Retinal pigment epithelial cell (primary cell): Measurements from ENCODE around the gene CITED2.
A peak's percentile ranks its signal among the peaks of the same experiment; 100 is the strongest.

Experiments used
- DNase-seq: peaks from one replicate; pipeline ENCODE4 v3.0.0-alpha.2; 2010; ENCODE audit warnings: low read depth
- H3K4me3 ChIP-seq: 2 replicates; pipeline ENCODE4 v1.5.1; 2011; ENCODE audit warnings: mild to moderate bottlenecking, low read length, control low read depth, moderate library complexity
- TF ChIP-seq, protein P1 (sequence below): conservative IDR thresholded peaks from 2 replicates; pipeline ENCODE4 v1.5.1; 2011; ENCODE audit warnings: low read depth, low read length, control low read depth, inconsistent platforms

Gene CITED2

GRCh38 chr6:139373928-139374356 is 506 bp downstream of the CITED2 start:
- H3K4me3 ChIP-seq: peak overlapping the region; percentile 99
- DNase-seq: no peak
- TF ChIP-seq, protein P1, sequence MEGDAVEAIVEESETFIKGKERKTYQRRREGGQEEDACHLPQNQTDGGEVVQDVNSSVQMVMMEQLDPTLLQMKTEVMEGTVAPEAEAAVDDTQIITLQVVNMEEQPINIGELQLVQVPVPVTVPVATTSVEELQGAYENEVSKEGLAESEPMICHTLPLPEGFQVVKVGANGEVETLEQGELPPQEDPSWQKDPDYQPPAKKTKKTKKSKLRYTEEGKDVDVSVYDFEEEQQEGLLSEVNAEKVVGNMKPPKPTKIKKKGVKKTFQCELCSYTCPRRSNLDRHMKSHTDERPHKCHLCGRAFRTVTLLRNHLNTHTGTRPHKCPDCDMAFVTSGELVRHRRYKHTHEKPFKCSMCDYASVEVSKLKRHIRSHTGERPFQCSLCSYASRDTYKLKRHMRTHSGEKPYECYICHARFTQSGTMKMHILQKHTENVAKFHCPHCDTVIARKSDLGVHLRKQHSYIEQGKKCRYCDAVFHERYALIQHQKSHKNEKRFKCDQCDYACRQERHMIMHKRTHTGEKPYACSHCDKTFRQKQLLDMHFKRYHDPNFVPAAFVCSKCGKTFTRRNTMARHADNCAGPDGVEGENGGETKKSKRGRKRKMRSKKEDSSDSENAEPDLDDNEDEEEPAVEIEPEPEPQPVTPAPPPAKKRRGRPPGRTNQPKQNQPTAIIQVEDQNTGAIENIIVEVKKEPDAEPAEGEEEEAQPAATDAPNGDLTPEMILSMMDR: no peak

DNA sequence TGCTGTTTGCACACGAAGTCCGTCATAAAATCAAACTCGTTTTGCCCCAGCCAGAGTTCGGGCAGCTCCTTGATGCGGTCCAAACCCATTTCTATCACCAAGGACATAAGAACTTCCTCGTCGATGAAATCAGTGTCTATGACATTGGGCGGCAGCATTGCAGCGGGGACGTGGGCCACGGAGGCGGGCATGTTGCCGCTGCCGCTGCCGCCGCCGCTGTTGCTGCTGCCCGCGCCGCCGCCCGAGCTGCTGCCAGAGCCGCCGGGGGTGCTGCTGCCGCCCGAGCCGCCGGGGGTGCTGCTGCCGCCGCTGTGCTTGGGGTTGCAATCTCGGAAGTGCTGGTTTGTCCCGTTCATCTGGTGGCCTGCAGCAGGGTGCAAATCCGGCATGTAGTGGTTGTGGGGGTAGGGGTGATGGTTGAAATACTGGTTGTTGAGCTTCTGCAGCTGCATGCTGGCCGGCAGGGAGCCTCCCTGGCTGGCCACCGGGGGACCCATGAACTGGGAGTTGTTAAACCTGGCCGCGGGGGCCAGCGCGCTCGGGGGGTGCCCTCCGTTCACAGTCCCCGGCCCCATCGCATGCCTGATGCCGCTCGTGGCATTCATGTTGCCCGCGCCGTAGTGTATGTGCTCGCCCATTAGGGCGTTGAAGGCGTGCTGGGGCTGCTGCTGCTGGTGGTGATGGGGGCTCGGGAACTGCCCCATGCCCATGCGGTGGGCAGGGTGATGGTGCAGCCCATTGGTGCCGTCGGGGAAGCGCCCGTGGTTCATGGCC is 1.1 kb downstream of the CITED2 start:
- TF ChIP-seq, protein P1: peak; percentile 9
- DNase-seq: no peak
- peak overlapping the region; percentile 99 for H3K4me3 ChIP-seq

- peak overlapping the region; percentile 99 for H3K4me3 ChIP-seq
- no peak for DNase-seq
- TF ChIP-seq, protein P1: no peak
These were observed 1.9 kb downstream of the CITED2 start for GRCh38 chr6:139372326-139373153.

DNA sequence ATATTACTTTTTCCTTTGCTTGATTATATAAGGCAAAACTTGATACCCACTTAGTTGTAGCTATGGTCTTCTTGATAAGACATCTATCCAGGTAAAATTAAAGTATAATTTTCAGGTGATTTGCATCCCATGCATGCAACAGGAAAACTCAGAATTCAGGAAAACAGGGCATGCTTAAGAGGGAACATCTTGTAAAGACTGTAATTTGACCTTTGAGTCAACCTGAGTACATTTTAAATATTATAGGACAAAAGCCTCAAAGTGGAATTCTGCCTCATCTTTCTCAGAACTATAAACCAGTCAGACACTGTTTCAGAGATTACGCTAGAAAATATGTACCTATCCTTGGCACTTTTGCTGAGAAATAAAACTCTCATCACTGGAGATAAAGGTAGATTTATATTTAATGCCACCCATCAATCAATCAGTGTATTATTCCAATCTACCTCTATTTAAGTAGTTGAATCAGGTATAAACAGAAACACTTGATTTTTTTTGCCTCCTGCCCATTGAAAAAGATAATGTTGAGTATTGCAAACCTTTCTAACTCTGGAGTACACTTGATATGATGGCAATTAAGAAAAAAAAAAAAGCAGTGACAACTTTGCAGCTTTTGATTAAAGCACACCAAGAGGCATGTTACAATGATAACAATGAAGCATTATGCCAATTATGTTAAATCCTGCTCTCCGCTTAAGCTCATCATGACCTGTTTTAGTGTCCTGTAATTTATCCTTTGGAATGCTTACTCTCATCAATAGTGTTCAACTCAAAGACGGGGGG is 2.8 kb downstream of the CITED2 start:
- DNase-seq: no peak
- peak overlapping the region; percentile 99 for H3K4me3 ChIP-seq
- TF ChIP-seq, protein P1: no peak

- TF ChIP-seq, protein P1: no peak
- no peak for DNase-seq
- peak overlapping the region; percentile 99 for H3K4me3 ChIP-seq
These were observed 3.5 kb downstream of the CITED2 start for GRCh38 chr6:139370999-139371345.

GRCh38 chr6:139370283-139370998 is 4.0 kb downstream of the CITED2 start:
- DNase-seq: no peak
- TF ChIP-seq, protein P1: no peak
- peak overlapping the region; percentile 99 for H3K4me3 ChIP-seq
